ENCODE results near the gene ITPK1. TPM values are rescaled to one million over a fixed set of nuclear protein-coding genes. Genes with fewer than 3 reads are reported as not detected.

ITPK1 gene
- total RNA-seq, 3 donors from 2014 or later (not counting 1 experiment from before 2014, with no cell fraction given): 73.2 to 74.8 (median 74.4) TPM

GRCh38 chr14:92981726-92982125 is 134.0 kb downstream of the ITPK1 start:
- peaks cover 25% of the 10 kb centered on the region for H3K36me3 Mint-ChIP-seq

GRCh38 chr14:92980866-92981265 is 134.9 kb downstream of the ITPK1 start:
- Histone ChIP-seq H3K27ac (ENCODE audit: low read length) (no peak overlapping the region), H3K4me3 (ENCODE audit: low read length) (no peak overlapping the region), H3K9me3 (ENCODE audit: control insufficient read depth, insufficient read depth, low read length) (peaks cover 26% of the 10 kb centered on the region), H3K36me3 (ENCODE audit: control insufficient read depth, insufficient read depth, low read length) (peaks cover 3% of the 10 kb centered on the region), H3K4me1 (ENCODE audit: control insufficient read depth, insufficient read depth, low read length) (no peaks in the 10 kb centered on the region), H3K27me3 (ENCODE audit: control insufficient read depth, insufficient read depth, low read length) (no peaks in the 10 kb centered on the region)
- Mint-ChIP-seq H3K36me3 (peaks cover 32% of the 10 kb centered on the region), H3K27ac (peak overlapping the region in 1 of 2 donors; percentile 34), H3K9me3 (peaks cover 6 to 10% of the 10 kb centered on the region in 2 donors), H3K27me3 (ENCODE audit: low read depth in 2 of 2) (no peaks in the 10 kb centered on the region), H3K4me1 (peaks cover 35 to 46% of the 10 kb centered on the region in 2 donors), H3K4me3 (no peak overlapping the region)
- ATAC-seq: no peak
- 100% methylated on average over 4 of the region's 4 CpGs for WGBS (ENCODE audit: insufficient coverage)
- intact Hi-C loops (cut with micrococcal nuclease): no loop called here
- TF ChIP-seq CTCF (IDR thresholded peaks at IDR 0.05): no peak
- no peak for DNase-seq

More at GRCh38 chr14:92981726-92982125, 134.0 kb downstream of the ITPK1 start:
- Histone ChIP-seq H3K4me3 (ENCODE audit: low read length) (no peak overlapping the region), H3K36me3 (ENCODE audit: control insufficient read depth, insufficient read depth, low read length) (peaks cover 1% of the 10 kb centered on the region), H3K9me3 (ENCODE audit: control insufficient read depth, insufficient read depth, low read length) (peaks cover 20% of the 10 kb centered on the region), H3K27ac (ENCODE audit: low read length) (no peak overlapping the region), H3K27me3 (ENCODE audit: control insufficient read depth, insufficient read depth, low read length) (no peaks in the 10 kb centered on the region), H3K4me1 (ENCODE audit: control insufficient read depth, insufficient read depth, low read length) (no peaks in the 10 kb centered on the region)
- TF ChIP-seq CTCF (IDR thresholded peaks at IDR 0.05): no peak
- 98% methylated on average over 8 of the region's 8 CpGs for WGBS (ENCODE audit: insufficient coverage)
- H3K27me3 Mint-ChIP-seq (ENCODE audit: low read depth in 2 of 2): no peaks in the 10 kb centered on the region
- intact Hi-C loops (cut with micrococcal nuclease): no loop called here
- peak overlapping the region in 1 of 2 donors; percentile 36 for H3K27ac Mint-ChIP-seq
- peaks cover 6% of the 10 kb centered on the region in 2 donors for H3K9me3 Mint-ChIP-seq
- H3K4me1 Mint-ChIP-seq: peaks cover 40 to 46% of the 10 kb centered on the region in 2 donors
- no peak overlapping the region for H3K4me3 Mint-ChIP-seq
- ATAC-seq (no peak), DNase-seq (no peak)

GRCh38 chr14:92978229-92979021 is 137.3 kb downstream of the ITPK1 start:
- TF ChIP-seq CTCF (IDR thresholded peaks at IDR 0.05): no peak
- H3K27ac ChIP-seq (ENCODE audit: low read length): no peak overlapping the region

More at GRCh38 chr14:92978229-92979021, 137.3 kb downstream of the ITPK1 start:
- no peak overlapping the region for H3K4me3 Mint-ChIP-seq
- Histone ChIP-seq H3K4me3 (ENCODE audit: low read length) (no peak overlapping the region), H3K27me3 (ENCODE audit: control insufficient read depth, insufficient read depth, low read length) (no peaks in the 10 kb centered on the region), H3K36me3 (ENCODE audit: control insufficient read depth, insufficient read depth, low read length) (peaks cover 3% of the 10 kb centered on the region), H3K9me3 (ENCODE audit: control insufficient read depth, insufficient read depth, low read length) (peaks cover 26% of the 10 kb centered on the region), H3K4me1 (ENCODE audit: control insufficient read depth, insufficient read depth, low read length) (no peaks in the 10 kb centered on the region)
- H3K9me3 Mint-ChIP-seq: peaks cover 6 to 10% of the 10 kb centered on the region in 2 donors
- peak overlapping the region in 1 of 2 donors; percentile 8 for H3K27ac Mint-ChIP-seq
- H3K4me1 Mint-ChIP-seq: peaks cover 22 to 34% of the 10 kb centered on the region in 2 donors
- no peak for ATAC-seq
- no peak for DNase-seq
- no peaks in the 10 kb centered on the region for H3K27me3 Mint-ChIP-seq (ENCODE audit: low read depth in 2 of 2)
- peaks cover 33% of the 10 kb centered on the region for H3K36me3 Mint-ChIP-seq
- WGBS (ENCODE audit: insufficient coverage): 81% methylated on average over 4 of the region's 4 CpGs
- intact Hi-C loops (cut with micrococcal nuclease): no loop called here
